NOMO-1 treated with dmso at 0.1 percent for 144 hours (cell line): ENCODE data around the gene FAM76B.
A peak's percentile ranks its signal among the peaks of the same experiment; 100 is the strongest.

Source experiments
- DNase-seq: peaks from one replicate; lab custom pipeline; 2025; ENCODE audit not compliant: unreplicated experiment; lab: John Stamatoyannopoulos, UW

Gene FAM76B

DNA sequence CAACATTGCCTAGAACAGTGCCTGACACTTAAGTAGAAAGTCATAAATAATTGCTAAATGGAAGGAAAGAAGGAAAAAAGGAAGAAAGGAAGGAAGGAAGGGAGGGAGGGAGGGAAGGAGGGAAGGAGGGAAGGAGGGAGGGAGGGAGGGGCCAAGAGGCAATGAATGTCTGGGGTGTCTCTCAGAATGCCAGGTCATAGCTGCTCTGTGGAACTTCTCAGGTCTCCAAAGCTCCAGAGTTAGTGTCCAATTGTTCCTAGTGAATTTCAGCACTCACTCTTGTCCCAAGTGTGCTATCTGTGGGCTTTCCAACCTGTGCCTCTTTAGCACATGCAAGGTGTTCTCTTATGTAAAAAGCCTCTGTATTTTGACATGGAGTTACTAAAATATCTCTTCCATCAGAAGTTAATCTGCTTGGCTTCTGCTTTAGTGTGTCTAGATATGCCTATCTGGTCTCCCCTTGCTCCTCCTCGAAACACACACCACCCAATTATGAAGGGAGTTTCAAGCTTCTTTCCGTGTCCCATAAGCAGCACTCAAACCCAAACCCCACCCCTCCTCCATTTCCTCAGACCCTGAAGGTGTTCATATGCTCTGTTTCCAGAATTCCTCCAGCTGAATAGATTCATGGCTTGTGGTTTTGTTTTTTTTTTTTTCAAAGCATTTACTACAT lies 56.5 kb downstream of the FAM76B start:
- DNase-seq, result no peak

GRCh38 chr11:95729462-95729861 lies 60.1 kb downstream of the FAM76B start:
- no peak for DNase-seq

DNA sequence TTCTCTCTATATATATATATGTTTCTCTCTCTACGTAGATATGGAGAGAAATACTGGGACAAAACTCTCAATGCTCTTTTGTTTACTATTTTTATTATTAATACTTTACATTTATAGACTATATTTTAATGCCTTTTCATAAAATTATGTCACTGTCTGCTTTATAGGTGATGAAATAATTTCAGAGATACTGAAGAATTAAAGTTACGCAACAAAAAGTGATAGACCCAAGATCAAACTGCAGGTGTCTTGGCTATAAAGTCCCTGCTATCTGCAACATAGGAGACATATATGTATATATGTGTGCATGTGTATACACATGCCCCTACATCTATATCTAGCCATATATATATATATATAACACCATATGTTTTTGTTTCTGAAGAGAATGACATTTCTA lies 60.8 kb downstream of the FAM76B start:
- DNase-seq, result no peak

- DNase-seq, result no peak
Measured at GRCh38 chr11:95728094-95728493, 61.5 kb downstream of the FAM76B start.

DNA sequence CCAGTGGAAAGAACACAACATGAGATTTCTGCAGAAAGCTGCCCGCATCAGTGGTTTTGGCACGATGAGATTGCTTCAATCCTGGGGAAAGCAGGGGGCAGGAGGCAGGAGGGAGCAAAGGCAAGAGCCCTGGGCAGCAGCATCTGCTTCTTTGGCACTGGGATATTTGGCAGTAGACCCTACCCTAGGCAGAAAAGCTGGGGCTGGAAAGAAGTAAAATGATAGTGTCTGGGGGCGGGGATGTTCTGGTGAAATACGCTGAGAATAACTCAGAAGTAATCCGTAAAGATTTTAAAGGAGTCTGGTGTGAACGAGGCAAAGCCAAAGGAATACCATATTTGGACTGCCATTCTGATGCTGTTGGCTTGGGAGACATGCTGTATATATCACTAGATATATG lies 62.0 kb downstream of the FAM76B start:
- no peak for DNase-seq

- no peak for DNase-seq
Measured at GRCh38 chr11:95727111-95727510, 62.5 kb downstream of the FAM76B start.

DNA sequence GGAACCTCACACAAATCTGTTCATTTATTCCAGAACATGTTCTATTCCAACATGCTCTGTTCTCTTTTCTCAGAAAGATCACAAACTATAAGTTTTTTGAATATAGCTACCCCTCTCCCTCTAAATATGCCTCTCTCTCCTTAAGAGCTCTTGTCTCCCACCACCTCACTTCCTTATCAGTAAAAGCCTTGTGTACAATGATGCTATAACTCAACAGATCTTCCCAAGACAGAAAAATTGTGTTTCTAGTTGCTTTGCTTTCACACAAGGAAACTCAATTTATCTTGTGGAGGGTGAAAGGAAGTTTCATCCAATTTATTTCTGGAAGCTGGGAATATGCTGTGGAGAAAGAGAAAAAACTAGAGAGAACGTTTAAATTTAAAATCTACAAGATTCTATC lies 64.4 kb downstream of the FAM76B start:
- DNase-seq, result no peak

DNA sequence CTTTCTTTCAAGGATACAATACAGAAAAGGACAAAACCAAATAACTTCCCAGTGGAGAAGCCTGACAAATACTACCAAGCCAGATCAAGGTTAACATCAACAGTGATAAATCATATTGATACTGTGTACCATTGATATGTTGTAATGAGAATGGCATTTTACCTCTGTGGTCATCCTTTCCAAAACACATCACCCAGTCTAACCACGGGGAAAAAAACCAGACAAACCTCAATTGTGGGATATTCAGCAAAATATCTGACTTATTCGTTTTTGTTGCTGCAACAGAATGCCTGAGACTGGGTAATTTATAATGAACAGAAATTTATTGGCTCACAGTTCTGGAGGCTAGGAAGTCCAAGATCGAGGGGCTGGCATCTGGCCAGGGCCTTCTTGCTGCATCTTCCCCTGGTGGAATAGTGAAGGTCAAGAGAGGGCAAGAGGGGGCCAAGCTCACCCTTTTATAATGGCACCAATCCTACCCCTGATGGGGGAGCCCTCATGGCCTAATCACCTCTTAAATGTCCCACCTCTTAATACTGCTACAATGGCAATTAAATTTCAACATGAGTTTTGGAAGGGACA lies 66.1 kb downstream of the FAM76B start:
- DNase-seq, result no peak

- DNase-seq, result peak; percentile 9
Measured at GRCh38 chr11:95720195-95720594, 69.4 kb downstream of the FAM76B start.
